Measurements from ENCODE around the gene DAZAP1.

DNA sequence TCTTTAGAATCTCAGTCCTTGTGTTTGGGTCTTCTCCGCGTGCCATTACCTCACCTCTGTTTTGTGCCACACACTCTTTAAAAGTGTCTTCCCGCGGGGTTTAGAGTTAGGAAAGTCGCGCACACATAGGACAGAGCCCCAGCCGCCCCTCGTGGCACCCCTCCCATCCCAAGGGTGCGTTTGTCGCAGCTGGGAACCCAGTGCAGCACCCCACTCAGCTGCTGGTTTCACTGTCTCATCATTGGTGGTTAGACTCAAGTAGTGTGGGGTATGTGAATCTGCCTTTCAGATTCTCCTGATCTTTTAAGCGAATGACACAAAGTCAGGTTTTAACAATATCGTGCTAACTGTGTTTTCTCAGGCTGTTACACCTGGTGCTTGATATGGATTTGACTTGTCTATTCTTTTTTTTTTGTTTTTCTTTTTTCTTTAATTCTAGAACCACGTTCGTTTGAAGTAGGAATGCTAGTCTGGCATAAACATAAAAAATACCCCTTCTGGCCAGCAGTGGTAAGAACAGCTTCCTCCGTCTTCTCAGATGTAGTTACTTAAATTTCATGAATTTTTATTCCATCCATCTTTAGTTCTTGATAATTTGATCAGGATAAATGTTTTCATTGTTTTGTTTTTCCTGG, 43.2 kb upstream of the DAZAP1 start:
- TF ChIP-seq, protein P1, sequence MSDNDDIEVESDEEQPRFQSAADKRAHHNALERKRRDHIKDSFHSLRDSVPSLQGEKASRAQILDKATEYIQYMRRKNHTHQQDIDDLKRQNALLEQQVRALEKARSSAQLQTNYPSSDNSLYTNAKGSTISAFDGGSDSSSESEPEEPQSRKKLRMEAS (CRISPR knock-in tag; IDR thresholded peaks at IDR 0.05): no peak
- TF ChIP-seq, protein P2, sequence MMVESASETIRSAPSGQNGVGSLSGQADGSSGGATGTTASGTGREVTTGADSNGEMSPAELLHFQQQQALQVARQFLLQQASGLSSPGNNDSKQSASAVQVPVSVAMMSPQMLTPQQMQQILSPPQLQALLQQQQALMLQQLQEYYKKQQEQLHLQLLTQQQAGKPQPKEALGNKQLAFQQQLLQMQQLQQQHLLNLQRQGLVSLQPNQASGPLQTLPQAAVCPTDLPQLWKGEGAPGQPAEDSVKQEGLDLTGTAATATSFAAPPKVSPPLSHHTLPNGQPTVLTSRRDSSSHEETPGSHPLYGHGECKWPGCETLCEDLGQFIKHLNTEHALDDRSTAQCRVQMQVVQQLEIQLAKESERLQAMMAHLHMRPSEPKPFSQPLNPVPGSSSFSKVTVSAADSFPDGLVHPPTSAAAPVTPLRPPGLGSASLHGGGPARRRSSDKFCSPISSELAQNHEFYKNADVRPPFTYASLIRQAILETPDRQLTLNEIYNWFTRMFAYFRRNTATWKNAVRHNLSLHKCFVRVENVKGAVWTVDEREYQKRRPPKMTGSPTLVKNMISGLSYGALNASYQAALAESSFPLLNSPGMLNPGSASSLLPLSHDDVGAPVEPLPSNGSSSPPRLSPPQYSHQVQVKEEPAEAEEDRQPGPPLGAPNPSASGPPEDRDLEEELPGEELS (CRISPR knock-in tag; IDR thresholded peaks at IDR 0.05): no peak
- TF ChIP-seq NFYB (CRISPR knock-in tag; conservative IDR thresholded peaks at IDR 0.05; ENCODE audit: low read depth): no peak
- TF ChIP-seq, protein P3, sequence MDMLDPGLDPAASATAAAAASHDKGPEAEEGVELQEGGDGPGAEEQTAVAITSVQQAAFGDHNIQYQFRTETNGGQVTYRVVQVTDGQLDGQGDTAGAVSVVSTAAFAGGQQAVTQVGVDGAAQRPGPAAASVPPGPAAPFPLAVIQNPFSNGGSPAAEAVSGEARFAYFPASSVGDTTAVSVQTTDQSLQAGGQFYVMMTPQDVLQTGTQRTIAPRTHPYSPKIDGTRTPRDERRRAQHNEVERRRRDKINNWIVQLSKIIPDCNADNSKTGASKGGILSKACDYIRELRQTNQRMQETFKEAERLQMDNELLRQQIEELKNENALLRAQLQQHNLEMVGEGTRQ (CRISPR knock-in tag; IDR thresholded peaks at IDR 0.05): no peak
- TF ChIP-seq, protein P4, sequence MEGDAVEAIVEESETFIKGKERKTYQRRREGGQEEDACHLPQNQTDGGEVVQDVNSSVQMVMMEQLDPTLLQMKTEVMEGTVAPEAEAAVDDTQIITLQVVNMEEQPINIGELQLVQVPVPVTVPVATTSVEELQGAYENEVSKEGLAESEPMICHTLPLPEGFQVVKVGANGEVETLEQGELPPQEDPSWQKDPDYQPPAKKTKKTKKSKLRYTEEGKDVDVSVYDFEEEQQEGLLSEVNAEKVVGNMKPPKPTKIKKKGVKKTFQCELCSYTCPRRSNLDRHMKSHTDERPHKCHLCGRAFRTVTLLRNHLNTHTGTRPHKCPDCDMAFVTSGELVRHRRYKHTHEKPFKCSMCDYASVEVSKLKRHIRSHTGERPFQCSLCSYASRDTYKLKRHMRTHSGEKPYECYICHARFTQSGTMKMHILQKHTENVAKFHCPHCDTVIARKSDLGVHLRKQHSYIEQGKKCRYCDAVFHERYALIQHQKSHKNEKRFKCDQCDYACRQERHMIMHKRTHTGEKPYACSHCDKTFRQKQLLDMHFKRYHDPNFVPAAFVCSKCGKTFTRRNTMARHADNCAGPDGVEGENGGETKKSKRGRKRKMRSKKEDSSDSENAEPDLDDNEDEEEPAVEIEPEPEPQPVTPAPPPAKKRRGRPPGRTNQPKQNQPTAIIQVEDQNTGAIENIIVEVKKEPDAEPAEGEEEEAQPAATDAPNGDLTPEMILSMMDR (IDR thresholded peaks at IDR 0.05): no peak
